ENCODE measurements around the gene PAQR3.

DNA sequence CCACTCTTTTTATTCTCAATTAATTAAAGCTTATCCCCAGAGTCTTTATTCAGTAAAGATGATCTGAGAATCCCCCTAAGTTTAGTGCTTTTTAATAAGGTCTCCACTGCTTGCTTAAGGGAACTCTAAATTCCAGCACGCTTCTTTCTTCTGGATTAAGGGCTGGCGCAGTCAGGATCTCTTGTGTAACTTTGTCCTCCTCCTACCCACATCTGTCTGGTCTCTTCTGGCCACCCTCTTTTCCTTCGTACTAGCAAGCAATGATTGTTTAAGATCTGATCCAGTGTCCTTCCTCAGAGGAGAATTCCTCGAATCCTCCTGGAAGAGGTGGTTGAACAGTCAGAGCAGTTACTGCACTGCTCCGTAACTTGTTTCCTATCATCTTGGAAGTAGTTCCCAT is 14.0 kb upstream of the PAQR3 start:
- TF ChIP-seq, protein P1, sequence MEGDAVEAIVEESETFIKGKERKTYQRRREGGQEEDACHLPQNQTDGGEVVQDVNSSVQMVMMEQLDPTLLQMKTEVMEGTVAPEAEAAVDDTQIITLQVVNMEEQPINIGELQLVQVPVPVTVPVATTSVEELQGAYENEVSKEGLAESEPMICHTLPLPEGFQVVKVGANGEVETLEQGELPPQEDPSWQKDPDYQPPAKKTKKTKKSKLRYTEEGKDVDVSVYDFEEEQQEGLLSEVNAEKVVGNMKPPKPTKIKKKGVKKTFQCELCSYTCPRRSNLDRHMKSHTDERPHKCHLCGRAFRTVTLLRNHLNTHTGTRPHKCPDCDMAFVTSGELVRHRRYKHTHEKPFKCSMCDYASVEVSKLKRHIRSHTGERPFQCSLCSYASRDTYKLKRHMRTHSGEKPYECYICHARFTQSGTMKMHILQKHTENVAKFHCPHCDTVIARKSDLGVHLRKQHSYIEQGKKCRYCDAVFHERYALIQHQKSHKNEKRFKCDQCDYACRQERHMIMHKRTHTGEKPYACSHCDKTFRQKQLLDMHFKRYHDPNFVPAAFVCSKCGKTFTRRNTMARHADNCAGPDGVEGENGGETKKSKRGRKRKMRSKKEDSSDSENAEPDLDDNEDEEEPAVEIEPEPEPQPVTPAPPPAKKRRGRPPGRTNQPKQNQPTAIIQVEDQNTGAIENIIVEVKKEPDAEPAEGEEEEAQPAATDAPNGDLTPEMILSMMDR (IDR thresholded peaks at IDR 0.05): no peak
- no peak for TF ChIP-seq POLR2A (IDR thresholded peaks at IDR 0.05)

Measured in heart left ventricle (tissue), 13 donors.